Stimulated activated CD8-positive, alpha-beta memory T cell treated with anti-CD3 and anti-CD28 coated beads, Interleukin-4, amount 100 ng/mL, for 24 hours (primary cell): ENCODE measurements around the gene AFAP1.

Experiments used
- DNase-seq: peaks from one replicate; pipeline ENCODE4 v3.0.0-alpha.2; 2020; ENCODE audit warnings: low read depth

AFAP1 gene

DNA sequence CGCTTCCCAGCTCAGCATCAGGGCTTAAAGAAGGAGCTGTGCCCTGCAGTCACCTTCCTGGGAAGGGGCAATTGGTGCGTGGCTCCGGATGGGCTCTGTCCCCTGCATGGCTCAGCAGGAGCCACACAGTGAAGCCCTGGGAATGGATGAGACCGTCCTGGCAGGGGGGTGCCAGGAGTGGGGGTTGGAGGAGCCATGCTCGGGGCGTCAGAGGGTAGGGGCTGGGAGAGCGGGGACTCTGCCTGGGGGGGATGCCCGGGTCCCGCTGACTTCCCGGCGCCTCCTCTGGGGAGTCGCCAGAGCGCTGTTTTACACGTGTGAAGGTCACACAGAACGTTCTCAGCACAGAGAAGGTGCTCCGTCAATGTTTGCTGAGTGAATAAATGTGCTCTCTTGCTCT lies 184.1 kb downstream of the AFAP1 start:
- DNase-seq, result no peak

DNA sequence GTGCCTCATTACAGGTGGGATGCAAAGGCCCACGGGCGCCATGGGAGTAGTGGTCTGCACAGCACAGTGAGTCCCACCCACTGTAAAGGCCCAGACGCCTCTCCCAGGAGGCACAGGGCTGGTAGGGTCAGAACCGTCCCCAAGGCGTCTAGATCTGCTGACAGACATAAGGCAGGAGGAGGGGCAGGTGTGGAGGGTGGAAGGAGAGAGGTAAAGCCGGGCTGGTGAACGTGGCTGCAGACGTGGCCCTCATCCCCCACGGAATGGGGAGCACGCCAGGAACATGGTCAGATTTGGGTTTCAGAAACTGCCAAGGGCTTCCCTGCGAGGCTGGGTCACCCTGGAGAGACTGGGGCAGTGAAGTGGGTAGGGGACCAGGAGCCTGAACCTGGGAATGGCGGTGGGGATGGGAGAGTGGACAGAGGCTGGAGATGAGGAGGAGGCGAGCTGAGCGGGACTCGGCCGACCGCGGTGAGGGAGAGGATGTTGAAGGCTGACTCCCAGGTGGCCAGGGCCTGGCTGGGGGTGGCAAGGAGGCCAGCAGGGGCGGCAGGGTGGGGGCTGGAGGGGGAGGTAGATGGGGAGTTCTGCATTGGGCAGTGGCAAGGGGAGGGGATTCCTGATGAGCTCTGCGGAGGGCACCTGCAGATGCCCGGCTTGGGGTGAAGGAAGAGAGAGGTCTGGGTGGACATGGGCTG lies 184.9 kb downstream of the AFAP1 start:
- no peak for DNase-seq

GRCh38 chr4:7753931-7754465 lies 185.7 kb downstream of the AFAP1 start:
- no peak for DNase-seq

- DNase-seq, result no peak
Observed at GRCh38 chr4:7753271-7753670, 186.4 kb downstream of the AFAP1 start.

DNA sequence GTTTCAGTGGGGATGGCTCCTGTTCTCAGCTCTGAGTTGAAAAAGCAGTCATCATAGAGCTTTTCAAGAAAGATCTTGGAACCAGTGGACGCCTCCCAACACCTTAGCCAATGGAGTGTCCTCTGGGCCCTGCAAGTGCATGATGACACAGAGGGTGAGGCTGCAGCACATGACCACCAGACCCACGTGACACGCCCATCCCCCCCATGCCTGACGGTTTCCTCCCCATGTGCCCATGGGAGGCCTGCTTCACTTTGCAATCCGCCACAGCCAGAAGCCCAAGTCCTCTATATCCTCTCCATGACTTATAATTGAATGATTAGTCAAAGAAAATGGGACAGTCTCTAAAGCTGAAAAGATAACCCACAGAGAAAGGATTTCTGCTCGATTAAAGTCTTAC lies 187.0 kb downstream of the AFAP1 start:
- DNase-seq, result no peak

- DNase-seq, result no peak
Observed at GRCh38 chr4:7750972-7751371, 188.7 kb downstream of the AFAP1 start.

- DNase-seq, result no peak
Observed at GRCh38 chr4:7750523-7750922, 189.1 kb downstream of the AFAP1 start.

DNA sequence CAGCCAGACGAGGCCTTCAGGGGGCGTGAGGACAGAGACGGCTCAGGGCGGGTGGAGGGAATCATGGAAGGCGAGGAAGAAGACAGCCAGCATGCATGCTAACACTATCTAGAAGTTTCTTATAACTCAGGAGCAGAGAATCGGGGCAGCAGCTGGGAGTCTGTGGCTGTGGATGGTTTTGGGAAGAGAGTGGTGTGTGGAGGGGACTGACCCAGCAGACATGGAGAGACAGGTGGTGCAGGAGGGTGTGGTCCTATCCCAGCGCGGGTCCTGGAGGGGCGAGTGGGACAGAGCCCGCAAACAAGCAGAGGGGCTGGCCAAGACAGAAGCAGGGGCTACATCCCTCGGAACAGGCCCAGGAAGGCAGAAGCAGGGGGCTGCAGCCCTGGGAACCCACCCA lies 192.1 kb downstream of the AFAP1 start:
- DNase-seq, result no peak

GRCh38 chr4:7747062-7747385 lies 192.6 kb downstream of the AFAP1 start:
- no peak for DNase-seq

GRCh38 chr4:7746351-7747061 lies 193.2 kb downstream of the AFAP1 start:
- DNase-seq, result no peak

DNA sequence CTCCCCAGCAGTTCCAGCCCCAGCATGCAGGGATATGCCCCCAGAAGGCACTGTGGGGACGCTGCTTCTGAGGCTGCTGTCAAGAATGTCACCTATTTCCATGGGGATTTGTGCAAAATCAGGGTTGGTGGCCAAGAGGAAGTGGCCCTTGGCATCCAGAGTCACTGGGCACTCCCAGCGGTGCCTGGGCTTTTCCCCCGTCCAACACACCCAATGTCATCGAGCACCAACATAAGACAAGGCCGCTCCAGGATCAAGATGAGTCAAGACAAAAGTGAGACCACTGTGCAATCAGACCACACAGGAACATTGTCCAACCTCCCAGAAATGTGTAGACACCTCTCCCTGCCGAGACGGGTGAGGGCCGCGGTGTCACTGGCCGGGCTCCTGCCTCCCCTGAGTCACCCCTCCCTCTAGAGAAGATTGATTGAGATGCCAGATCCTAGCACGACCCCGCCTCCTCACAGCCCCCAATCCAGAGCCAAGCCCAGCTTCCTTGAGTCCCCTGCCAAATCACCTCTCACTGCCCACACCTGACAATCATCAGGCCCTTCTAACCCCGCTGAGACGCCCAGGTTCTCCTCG lies 194.3 kb downstream of the AFAP1 start:
- DNase-seq, result no peak

GRCh38 chr4:7744142-7744804 lies 195.4 kb downstream of the AFAP1 start:
- DNase-seq, result no peak

DNA sequence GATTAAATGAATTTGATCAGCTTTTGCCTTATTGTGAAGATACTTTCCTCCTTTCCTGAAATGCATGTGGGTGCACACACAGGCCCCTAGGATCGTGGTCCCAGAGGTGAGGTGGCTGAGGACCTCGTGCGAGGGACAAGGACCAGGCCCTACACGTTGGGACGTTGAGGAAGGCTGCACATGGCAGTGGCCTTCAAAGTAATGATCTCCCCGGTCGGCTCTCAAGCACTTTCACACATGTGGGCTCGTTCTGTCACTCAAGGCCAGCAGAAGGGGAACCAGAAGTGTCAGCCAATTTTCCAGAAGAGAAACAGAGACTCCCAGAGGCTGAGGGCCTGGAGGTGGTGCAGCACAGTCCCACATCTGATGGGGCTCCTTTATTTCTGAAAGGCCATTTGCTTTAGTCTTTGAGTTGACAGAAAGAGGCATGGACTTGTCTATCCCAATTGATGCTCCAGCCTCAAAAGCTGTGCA lies 196.8 kb downstream of the AFAP1 start:
- no peak for DNase-seq

DNA sequence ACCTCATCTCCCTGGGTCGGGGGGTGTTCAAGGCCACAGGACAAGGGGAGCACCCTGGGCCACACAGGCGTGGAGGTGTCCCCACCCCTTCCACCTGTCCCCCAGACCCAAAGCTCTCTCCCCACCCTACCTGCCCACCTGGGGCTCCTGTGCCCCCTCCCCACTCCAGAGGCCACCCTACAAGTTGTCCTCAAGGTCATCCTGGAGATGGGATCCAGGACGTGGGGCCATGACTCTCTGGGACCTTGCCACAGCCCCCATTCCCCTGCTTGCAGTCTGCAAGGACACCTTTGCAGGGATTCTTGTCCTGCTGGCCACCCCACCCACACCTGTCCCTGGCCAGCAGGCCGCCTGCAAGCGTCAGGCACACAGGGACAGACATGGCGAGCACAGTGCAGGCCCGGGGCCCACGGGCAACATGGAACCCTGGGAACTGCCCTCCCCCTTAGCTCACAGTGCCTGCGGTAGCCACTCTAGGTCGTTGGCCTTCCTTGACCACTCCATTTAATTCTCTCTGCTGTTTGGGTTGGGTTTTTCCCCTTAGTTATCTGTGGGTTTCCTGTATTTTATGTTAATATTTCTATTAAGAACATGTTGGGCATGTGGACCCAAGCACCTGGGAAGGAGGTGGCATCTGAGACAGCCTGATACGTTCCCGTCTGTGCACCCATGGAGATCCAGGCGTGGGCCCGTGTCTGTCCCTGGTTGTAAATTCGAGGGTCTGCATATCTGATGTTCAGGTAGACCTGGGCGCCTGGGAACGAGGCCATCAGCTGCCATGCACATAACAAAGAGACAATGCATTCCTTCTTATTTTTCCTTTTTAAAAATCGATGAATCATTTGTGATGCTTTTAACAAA lies 197.5 kb downstream of the AFAP1 start:
- no peak for DNase-seq

DNA sequence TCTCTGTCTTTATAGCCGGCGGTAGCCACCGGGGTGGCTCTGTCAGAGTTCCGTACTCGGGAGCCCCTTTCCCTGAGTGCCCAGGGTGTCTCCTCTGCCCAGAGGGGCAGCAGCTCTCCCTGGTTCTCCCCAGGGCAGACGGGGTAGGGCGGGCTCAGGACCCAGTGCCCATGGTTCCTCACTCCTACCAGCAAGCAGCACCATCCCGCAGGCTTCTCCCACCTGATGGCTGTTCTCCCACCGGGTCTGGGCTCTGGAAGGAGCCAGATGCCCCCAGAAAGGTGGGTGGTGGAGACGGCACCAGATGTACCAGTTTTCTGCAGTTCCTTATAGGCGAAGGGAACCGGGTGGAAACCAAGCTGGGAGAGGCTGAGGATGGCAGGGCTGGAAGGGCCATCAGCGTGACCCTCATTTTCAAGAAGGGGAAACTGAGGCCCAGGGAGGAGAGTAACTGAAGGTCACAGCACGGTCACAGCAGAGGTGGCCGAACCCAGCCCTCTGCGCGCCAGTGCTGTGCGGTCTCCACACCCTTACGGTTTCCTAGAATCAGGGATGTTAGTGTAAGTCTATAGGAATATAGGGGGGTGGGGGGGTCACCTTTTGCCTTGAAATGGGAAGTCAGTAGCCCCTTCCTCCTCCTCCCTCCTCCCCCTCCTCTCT lies 198.7 kb downstream of the AFAP1 start:
- DNase-seq, result no peak

DNA sequence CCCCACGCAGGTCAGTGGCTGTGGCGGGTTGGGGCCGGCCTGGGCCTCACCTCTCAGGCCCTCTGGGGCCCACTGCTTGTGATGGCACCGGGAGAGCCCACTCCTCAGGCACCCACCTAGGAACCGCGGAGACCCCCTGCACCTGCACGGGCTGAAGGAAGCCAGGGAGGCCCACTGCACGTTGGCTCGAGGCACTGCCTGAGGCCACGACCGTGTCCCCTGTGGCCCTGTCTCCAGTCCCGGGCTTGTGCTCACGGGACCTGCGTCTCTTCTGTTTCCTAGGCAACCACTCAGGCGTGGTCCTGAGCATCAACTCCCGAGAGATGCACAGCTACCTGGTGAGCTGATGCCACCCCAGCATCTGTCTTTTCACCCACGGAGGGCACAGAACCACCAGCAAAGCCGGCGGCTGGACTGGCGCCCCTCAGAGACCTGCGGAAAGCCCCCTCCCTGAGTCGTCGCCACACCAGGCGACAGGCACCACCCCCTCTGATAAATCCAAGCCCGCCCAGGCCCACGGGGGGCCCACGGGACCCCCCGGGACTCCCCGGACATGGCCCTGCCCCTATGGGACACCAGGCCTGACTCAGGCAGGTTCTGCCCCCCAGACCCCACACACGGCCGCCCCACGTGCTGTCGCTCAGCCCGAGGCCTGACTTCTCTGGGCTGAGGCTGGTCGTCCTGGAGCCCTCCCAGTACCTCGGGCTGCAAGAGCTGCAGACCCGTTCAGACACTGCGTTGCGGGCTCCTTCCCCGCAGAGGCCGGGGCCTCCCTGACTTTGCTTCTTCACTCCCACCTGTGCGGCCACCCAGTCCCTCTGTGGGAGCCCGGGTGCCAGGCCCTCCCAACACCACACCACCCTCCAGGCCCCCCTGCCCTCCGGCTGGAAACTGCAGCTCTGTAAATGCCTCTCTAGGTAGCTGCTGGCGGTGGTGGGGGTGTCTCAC lies 199.5 kb downstream of the AFAP1 start:
- DNase-seq, result no peak

- no peak for DNase-seq
Observed at GRCh38 chr4:7739077-7739917, 200.4 kb downstream of the AFAP1 start.

DNA sequence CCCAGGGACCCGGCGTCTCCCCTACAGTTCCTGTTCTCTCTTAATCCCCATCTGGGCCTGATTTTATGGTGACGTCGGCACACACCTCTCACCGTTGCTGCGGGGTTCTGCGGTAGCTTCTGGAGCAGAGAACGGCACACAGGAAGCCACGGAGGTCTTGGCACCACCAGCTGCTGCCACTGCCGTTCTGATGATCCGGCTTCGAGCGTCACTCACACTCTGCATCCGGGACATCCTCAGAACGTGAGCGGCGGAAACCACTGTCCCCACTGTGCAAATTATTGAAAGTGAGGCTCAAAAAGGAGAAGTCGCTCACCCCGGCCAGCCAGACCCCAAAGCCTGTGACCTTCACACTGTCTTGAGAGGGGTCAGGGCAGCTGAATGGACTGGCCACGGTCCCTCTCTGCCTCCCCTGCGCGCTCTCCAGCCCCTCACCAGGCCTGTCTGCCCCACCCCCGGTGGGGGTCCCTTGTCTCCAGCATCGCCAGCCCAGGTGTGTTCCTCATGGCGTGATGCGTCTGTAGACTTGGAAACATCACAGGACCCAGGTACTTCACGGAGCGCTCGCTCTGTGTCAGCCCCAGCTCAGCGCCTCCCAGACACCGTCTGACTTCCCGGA lies 201.1 kb downstream of the AFAP1 start:
- no peak for DNase-seq
